Panc1 (cell line): ENCODE results near the gene ERBB3.

ENCODE experiments used
- POLR2AphosphoS5 ChIP-seq: IDR thresholded peaks from 2 replicates; pipeline ENCODE4 v1.6.1; 2012; ENCODE audit warnings: mild to moderate bottlenecking, low read depth, low read length, moderate library complexity
- SIN3A ChIP-seq: IDR thresholded peaks from 2 replicates; pipeline ENCODE4 v1.6.1; 2012; ENCODE audit warnings: low read depth, mild to moderate bottlenecking, low read length, moderate library complexity, borderline replicate concordance; ENCODE audit not compliant: insufficient read depth
- TF ChIP-seq, protein P1 (sequence below): fragments of 450-650 bp; IDR thresholded peaks from 2 replicates; pipeline ENCODE4 v1.5.1; 2017; ENCODE audit warnings: mild to moderate bottlenecking
- TF ChIP-seq, protein P2 (sequence below), 2 experiments: IDR thresholded peaks; 2 replicates each; pipeline ENCODE4 v1.6.1; 2011 to 2012; ENCODE audit warnings: low read depth in 2 of 2, control low read depth in 1 of 2, low read length in 1 of 2, mild to moderate bottlenecking in 1 of 2, moderate library complexity in 1 of 2; ENCODE audit not compliant: insufficient read depth in 1 of 2

DNA sequence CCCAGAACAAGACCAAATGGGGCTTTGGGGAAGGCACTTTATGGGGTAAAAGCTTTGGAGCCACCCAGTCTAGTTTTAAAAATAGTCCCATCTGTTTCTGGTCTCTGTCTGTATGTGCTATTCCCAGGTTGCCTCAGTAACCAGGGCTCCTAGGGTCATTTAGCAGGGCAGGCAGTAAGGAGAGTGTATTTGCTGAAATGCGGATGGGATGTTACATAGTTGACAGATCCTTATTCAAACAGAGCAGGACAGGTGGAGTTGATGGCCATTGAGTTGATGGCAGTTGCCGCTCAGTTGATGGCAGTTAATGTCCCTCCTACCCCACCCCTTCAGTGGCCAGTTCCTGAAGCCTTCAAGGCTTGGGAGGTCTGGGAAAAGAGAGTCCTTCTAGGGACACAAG, 42.7 kb downstream of the ERBB3 start:
- no peak for TF ChIP-seq POLR2AphosphoS5
- TF ChIP-seq, protein P1, sequence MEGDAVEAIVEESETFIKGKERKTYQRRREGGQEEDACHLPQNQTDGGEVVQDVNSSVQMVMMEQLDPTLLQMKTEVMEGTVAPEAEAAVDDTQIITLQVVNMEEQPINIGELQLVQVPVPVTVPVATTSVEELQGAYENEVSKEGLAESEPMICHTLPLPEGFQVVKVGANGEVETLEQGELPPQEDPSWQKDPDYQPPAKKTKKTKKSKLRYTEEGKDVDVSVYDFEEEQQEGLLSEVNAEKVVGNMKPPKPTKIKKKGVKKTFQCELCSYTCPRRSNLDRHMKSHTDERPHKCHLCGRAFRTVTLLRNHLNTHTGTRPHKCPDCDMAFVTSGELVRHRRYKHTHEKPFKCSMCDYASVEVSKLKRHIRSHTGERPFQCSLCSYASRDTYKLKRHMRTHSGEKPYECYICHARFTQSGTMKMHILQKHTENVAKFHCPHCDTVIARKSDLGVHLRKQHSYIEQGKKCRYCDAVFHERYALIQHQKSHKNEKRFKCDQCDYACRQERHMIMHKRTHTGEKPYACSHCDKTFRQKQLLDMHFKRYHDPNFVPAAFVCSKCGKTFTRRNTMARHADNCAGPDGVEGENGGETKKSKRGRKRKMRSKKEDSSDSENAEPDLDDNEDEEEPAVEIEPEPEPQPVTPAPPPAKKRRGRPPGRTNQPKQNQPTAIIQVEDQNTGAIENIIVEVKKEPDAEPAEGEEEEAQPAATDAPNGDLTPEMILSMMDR, result no peak
- TF ChIP-seq SIN3A, result no peak
- TF ChIP-seq, protein P2, sequence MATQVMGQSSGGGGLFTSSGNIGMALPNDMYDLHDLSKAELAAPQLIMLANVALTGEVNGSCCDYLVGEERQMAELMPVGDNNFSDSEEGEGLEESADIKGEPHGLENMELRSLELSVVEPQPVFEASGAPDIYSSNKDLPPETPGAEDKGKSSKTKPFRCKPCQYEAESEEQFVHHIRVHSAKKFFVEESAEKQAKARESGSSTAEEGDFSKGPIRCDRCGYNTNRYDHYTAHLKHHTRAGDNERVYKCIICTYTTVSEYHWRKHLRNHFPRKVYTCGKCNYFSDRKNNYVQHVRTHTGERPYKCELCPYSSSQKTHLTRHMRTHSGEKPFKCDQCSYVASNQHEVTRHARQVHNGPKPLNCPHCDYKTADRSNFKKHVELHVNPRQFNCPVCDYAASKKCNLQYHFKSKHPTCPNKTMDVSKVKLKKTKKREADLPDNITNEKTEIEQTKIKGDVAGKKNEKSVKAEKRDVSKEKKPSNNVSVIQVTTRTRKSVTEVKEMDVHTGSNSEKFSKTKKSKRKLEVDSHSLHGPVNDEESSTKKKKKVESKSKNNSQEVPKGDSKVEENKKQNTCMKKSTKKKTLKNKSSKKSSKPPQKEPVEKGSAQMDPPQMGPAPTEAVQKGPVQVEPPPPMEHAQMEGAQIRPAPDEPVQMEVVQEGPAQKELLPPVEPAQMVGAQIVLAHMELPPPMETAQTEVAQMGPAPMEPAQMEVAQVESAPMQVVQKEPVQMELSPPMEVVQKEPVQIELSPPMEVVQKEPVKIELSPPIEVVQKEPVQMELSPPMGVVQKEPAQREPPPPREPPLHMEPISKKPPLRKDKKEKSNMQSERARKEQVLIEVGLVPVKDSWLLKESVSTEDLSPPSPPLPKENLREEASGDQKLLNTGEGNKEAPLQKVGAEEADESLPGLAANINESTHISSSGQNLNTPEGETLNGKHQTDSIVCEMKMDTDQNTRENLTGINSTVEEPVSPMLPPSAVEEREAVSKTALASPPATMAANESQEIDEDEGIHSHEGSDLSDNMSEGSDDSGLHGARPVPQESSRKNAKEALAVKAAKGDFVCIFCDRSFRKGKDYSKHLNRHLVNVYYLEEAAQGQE (IDR thresholded peaks at IDR 0.05; ENCODE audit: insufficient read depth in 1 of 2, low read depth in 2 of 2, low read length in 1 of 2), result no peak
